HG03575 (cell line): ENCODE data around the gene NDUFV3.
A peak's percentile ranks its signal among the peaks of the same experiment; 100 is the strongest.
"Not testable (repeated sequence)": the region's sequence is repeated elsewhere in the genome, so short reads cannot be mapped to it uniquely, and the experiment has no call there.

ENCODE experiments used
- ATAC-seq: cut with Tn5 transposase; IDR thresholded peaks from one replicate; pipeline ENCODE4 v1.9.1; 2021; ENCODE audit not compliant: unreplicated experiment, insufficient number of reproducible peaks, low FRiP score; ENCODE audit errors: extremely low read depth

Gene NDUFV3

DNA sequence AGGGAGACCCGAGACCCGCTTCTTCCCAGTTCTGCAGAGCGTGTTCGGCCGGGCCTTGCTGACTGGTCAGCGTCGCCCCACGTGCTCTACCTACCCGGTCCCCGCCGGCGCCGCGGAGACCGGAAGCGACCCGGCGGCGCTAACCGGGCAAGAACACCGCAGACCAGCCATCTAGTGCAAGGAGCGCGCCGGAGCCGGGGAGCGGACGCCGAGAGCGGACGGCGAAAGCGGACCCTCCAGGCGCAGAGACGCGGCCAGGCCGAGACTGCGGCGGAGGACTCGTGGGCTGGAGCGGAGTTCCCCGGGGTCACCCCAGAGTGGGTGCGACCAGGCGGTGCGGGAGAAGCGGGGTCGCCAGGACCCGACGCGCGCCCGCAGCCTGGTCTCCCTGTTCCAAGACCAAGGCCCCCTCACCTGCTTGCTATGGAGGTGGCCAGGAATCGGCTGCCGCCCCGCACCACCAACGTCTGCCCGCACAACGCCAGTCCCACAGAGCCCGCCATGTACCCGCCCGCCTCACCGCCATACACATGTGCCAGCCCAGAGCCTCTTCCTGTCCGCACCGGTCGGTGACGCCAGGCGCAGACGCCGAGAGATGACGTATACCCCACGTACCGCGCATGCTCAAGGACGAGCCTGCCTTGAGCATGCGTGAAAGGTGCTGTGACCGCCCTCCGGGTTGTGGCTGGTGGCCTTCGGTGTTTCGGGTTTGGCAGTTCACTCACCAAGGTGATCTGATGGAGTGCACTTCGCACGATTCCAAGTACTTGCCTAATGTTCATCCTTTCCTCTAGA lies 13.9 kb upstream of the NDUFV3 start, which contains the start of gene WDR4:
Gene WDR4 (minus strand): TSS at position 547 of the 795 bp plus-strand sequence. CDS start 44 bp downstream, at position 503.
- peak; percentile 52 for ATAC-seq

DNA sequence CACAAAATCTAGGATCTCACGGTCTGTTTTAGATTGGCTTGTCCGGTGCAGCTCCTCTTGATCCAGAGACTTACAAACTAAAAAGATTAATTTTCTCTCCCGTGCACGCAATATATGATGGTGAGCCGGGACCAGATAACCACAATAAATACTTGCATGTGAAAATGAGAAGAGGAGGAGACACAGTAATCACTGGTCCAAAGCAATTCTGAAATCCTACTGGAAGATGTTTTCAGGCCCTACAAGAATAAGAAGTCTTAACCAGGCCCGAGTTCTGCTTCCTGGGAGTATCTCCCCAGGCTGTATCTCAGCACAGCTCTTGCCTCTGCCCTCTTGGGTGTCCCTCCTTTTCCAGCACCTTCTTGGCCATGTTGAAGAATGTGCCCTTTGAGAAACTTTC lies 12.8 kb upstream of the NDUFV3 start:
- ATAC-seq: no peak

DNA sequence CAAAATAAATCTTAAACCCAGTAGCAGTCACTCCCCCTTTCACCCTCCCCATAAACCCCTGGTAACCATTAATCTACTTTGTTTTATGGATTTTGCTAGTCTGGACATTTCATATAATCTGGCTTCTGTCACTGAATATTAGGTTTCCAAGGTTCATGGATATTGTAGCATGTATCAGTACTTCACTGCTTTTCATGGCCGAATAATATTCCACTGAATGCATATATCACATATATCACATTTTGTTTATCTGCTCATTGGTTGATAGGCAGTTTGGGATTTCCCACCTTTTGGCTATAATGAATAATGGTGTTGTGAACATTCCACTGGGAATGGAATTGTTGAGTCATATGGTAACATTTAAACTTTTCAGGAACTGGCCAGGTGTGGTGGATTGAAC lies 9.2 kb upstream of the NDUFV3 start:
- no peak for ATAC-seq

DNA sequence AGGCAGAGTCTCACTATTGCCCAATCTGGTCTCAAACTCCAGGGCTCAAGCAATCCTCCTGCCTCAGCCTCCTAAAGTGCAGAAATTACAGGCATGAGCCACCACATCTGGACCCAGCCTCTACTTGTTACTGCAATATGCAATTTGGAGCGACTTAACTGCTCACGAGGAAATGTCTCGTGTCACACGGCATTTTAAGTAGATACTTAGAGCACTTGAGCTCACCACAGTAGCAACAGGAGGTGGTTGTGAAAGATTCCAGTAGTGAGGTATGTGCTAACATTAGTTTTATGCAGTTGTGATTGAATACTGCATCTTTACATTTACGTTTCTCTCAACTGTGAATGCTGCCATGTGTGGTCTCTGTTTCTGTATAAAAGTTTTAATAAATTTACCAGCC lies 5.8 kb upstream of the NDUFV3 start:
- ATAC-seq: no peak

DNA sequence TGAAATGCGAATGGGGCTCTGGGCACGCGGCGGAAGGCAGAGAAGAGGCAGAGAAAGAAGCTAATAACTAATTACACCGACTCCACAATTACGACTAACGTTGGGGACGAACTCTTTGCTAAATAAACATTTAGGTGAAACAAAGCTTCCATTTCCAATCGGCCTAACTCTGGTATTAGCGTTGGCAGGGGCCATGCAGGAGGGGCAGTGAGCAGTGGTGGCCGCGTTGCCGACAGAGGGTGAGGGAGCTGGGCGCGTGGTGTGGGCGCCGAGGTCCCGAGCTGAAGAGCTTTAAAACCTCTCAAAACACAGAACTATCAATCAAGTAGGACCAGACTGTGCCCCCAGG lies 553 bp upstream of the NDUFV3 start:
- no peak for ATAC-seq

DNA sequence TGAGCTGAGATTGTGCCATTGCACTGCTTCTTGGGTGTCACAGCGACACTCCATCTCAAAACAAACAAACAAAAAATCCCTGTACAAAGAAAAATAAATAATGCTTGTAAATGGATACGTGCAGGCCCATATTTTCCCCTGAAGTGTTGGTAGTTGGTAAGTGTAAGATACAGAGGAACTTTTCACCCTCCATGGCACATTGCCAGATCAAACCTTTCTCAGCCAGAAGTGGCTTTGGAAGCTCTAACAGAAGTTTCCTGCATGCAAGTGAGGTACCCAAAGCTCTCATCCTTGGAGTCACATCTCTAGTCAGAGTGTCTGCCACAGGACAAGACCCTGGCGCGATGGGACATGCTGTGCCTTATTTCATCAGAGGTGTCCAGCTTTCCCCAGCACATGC lies 7.3 kb downstream of the NDUFV3 start:
- no peak for ATAC-seq

DNA sequence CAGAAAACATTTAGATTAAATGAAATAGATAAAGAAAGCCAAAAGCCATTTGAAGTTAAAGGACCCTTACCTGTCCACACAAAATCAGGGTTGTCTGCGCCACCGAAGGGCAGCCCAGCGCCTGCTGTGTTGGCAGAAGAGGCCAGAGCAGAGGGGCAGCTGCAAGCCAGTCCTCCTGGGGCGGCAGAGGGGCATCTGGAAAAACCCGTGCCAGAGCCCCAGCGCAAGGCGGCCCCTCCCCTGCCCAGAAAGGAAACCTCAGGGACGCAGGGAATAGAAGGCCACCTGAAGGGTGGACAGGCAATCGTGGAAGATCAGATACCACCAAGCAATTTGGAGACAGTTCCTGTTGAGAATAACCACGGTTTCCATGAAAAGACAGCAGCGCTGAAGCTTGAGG lies 10.7 kb downstream of the NDUFV3 start:
- ATAC-seq: no peak

DNA sequence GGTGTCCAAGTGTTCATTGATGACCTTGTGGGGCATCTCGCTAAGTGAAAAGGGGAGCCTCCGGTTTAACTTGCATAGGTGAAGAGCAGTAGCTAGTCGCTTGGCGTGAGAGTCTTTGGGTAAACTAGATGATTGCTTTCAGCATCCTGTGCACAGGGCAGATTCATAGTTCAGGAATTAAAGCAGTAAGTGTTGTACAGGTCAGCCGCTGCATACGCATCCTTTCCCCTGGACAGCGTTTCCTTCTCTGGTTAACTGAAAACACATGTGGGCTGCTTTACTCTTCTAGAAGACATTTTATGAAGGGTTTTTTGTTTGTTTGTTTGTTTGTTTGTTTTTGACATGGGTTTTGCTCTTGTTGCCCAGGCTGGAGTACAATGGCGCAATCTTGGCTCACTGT lies 12.1 kb downstream of the NDUFV3 start:
- ATAC-seq: no peak

DNA sequence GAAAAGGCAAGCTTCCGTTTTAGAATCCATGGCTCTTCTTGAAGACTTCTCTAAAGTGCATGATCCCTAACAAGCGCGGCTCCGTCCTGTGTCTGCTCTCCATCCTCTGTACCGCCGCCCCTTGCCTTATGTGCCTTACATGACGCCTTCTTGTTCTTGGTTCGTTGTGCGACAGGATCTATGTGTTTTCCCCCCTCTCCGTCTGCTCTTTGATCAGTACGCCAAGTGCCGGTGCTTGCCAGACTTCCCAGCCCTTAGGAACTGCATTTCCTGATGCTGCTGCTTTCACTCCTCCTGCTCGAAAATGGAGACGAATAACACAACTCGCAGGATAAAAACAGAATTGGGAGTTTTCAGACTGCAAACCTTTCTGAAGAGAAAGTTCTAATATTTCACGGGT lies 13.1 kb downstream of the NDUFV3 start:
- ATAC-seq: no peak

DNA sequence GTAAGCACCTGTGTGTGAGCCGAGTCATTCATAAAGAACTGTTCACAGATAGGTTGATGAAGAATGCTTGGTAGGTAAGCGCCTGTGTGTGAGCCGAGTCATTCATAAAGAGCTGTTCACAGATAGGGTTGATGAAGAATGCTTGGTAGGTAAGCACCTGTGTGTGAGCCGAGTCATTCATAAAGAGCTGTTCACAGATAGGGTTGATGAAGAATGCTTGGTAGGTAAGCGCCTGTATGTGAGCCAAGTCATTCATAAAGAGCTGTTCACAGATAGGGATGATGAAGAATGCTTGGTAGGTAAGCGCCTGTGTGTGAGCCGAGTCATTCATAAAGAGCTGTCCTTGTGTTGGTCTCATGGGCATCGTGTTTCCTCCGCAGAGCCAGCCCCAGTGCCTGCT lies 15.4 kb downstream of the NDUFV3 start:
- not testable (repeated sequence) for ATAC-seq

DNA sequence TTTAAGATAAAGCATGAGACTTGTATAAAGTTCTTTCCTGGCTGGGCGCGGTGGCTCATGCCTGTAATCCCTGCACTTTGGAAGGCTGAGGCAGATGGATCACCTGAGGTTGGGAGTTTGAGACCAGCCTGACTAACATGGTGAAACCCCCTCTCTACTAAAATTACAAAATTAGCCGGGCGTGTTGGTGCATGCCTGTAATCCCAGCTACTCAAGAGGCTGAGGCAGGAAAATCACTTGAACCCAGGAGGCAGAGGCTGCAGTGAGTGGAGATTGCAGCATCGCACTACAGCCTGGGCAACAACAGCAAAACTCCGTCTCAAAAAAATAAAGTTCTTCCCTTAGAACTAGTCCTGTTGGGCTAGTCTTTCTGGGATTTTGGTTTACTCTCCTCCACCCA lies 18.8 kb downstream of the NDUFV3 start:
- not testable (repeated sequence) for ATAC-seq

DNA sequence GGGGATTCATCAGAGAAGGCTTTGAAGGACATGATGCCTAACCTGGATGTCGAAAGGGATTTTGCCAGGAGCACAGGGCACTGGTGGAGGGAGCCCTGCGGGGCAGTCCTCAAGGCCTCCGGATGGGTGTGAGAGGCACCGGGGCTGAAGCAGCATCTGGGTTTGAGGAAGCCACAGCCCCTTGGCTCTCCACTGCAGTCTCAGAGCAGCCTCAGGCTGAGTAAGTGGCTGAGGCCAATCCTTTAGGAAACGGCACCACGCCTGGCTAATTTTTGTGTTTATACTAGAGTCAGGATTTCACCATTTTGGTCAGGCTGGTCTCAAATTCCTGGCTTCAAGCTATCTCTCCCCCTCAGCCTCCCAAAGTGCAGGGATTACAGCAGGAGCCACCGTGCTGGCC lies 20.4 kb downstream of the NDUFV3 start:
- no peak for ATAC-seq

DNA sequence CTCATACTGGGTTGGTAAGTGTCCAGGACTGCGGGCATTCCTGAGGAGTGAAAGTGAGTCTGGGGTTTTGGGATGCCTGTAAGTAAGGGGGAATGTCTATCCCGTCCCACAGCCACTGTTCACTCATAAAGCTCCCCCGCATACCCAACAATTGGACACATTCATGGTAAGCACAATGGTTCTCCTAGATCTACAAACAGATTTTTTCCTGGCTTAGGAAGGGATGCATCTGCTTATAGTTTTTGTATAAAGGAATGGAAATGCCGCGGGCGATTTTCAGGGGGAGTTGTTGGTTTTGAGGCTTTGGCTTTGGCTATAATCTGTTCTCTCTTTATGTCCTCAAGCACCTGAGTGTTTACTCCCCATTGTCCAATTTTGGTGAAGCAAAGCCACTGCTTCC lies 25.2 kb downstream of the NDUFV3 start:
- ATAC-seq: no peak

DNA sequence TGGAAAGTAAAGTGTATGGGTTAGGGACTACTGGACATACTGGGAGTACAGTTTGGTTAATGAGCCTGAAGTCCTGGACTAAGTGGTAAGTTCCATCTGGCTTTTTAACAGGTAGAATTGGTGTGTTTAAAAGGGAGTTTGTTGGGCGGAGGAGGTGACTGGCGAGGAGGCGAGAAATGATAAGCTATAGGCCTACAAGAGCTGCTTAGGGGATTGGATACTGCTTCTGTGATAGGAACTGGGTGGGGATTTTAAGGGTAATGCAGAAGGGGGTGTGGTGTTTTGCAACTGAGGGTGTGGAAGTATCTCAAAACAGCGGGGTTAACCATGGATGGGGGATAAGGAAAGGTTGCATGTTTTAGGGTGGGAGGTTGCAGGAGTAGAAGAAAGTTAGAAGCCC lies 28.8 kb downstream of the NDUFV3 start:
- no peak for ATAC-seq

DNA sequence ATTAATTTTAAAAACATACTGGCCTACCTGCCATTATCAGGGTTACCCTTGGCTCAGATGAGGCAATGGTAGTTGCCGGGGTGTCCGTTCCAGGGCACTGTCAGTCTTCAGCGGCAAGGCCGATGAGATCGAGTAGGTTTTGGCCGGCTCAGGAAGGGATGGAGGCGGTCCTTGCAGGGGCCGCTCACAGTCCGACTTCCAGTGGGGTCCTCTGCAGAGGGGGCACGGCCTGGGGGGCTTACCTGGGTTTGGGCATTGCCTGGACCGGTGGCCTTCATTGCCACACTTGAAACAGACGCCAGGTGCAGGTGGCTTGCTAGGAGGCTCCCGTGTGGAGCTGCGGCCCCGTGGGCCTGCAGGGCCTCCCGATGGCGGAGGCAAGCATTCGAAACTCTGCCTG lies 29.8 kb downstream of the NDUFV3 start:
- no peak for ATAC-seq

DNA sequence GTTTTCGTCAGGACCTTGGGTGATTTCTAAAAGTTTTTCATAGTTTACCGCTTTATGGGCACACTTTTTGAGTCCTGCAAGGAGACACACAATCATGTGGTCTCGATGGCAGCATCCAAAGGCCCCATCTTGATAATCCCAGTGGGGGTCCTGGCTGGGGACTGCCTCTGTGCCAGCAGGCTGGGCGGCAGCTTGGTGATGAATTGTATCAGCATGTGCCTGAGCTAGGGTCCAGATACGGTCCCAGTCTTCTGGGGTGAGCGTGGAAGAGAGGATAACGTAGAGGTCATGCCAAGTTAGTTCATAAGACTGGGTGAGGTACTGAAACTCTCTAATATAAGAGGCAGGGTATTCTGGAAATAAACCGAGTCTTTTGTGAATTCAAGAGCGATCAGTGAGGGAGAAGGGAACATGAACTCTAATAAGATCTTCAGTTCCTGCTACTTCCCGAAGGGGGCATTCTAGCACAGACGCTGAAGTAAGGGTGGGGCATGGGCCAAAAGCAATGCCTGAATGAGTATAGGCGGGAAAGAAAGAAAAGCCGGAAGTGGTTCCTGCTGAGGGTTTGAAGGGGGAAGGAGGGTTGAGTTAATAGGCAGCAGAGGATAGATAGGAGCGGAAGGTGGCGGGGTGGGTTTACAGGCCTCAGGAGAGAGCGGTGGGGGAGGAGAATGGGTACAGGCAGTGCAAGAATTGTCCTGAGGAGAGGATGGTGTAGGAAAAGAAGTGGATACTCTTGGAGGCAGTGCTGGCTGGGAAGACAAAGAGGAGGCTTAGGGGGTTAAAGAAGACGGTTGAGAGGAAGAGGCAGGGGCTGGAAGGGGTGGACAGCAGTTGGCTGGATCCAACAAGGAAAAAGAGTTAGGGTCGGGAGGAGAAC lies 30.7 kb downstream of the NDUFV3 start:
- no peak for ATAC-seq

DNA sequence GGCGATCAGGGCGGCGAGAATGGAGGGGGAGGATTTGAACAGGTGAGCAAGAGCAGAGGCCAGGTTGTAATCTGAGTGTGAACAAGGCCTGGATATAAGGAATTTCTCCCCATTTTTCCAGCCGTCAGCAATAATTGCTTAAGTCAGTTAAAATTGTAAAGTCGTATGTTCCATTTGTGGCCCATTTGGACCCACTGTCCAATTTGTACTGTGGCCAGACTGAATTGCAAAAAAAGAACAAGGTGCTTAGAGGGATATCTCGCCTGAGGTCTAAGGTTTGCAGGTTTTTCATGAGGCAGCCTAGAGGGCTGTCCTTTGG lies 31.3 kb downstream of the NDUFV3 start:
- ATAC-seq: no peak

DNA sequence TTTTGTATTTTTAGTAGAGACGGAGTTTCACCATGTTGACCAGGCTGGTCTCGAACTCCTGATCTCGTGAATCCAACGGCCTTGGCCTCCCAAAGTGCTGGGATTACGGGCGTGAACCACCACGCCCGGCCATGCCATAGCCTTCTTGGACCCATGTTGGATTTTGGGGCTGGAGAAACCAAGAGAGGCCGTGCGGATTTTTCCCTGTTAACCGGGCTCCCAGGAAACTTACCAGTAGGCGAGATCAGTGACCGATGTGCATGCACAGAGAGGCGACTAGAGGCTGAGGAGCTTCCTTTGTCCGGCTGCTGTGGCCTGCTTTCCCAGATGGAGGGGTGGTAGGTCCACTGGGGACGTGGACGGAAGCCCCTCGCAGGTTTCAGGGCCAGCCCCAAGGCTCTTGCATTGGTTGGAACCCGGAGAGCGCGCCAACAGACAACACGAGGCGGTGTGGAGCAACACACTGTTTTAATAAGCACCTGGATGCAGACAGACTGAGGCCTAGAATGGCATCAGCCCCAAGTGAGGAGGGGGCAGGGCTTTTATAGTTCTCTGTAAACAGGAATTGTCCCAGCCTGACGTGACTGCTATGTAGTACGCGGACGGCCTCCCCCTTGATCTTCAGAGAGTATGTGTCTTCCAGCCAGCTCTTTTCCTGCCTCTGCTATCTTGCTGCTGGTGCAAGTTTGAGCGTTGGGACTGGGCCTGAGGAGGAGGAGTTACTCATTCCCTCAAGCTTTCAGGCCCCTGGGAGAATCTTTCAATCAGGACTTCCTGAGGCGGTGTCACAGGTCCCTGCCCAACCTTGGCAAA lies 32.2 kb downstream of the NDUFV3 start, which contains the start of gene ERVH48-1:
Gene ERVH48-1 (minus strand): TSS at position 517 of the 813 bp plus-strand sequence. CDS start 6,624 bp downstream, outside the sequence.
- no peak for ATAC-seq

DNA sequence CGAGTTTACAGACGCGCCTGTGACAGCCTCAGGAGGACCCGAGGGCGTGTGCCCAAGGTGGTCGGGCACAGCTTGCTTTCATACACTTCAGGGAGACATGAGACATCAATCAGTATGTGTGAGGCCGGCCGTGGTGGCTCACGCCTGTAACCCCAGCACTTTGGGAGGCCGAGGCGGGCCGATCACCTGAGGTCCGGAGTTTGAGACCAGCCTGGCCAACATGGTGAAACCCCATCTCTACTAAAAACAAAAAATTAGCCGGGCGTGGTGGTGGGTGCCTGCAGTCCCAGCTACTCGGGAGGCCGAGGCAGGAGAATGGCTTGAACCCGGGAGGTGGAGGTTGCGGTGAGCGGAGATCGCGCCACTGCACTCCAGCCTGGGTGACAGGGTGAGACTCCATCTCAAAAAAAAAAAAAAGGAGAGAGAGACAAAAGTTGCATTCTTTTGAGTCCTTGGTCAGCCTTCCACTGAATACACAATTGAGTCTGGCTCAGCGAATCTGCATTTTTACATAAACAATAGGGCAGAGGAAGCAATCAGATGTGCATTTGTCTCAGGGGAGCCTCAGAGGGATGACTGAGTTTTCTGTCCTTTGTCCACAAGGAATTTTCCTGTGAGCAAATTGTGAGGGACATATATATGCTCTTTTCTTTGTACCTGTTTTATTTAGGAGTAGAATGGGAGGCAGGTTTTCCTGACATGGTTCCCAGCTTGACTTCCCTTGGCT lies 34.5 kb downstream of the NDUFV3 start:
- not testable (repeated sequence) for ATAC-seq
